ENCODE data around the gene CACUL1.

DNA sequence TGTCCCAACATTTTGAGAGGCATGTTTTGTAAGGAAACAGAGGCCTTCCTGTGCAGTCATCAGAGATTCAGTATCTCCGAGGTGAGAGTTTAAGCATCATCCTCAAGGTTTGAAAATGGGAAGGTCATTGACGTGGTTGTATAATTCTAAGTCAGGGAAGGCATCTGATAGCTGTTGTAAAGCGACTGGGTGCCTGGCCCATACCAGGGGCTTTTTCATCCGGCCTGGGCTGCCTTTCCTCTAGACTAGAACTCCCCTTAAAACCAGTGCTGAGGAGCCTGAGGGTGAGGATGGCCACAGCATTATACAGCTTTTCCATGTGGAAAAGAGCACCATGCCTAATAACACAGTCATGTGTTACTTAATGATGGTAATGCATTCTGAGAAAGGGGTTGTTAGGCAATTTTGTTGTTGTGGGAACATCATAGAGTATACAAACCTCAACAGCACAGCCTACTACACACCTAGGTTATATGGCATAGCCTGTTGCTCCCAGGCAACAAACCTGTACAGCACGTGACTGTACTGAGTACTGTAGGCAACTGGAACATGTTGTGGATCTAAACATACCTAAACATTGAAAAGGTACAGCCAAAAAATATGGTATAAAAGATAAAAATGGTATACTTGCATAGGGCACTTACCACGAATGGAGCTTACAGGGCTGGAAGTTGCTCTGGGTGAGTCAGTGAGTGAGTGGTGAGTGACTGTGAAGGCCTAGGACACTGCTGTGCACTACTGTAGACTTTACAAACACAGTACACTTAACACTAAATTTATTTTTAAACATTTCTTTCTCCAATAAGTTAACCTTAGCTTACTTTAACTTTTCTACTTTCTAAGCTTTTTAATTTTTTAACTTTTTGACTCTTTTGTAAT is 13.5 kb upstream of the CACUL1 start:
- TF ChIP-seq EZH2 (IDR thresholded peaks at IDR 0.05), result no peak
- no peak for TF ChIP-seq POLR2AphosphoS5 (IDR thresholded peaks at IDR 0.05; ENCODE audit: borderline replicate concordance, low read depth, low read length)

All from SK-N-MC (cell line).